GM18861 (cell line): ENCODE data around the gene DPT.

Experiments
- ATAC-seq: cut with Tn5 transposase; IDR thresholded peaks from one replicate; pipeline ENCODE4 v1.9.1; 2021; ENCODE audit not compliant: unreplicated experiment

The DPT gene

GRCh38 chr1:168672278-168672677 is 56.7 kb downstream of the DPT start:
- no peak for ATAC-seq

GRCh38 chr1:168671782-168672181 is 57.2 kb downstream of the DPT start:
- ATAC-seq = no peak

GRCh38 chr1:168665975-168666374 is 63.0 kb downstream of the DPT start:
- no peak for ATAC-seq

GRCh38 chr1:168664069-168664834 is 64.8 kb downstream of the DPT start:
- no peak for ATAC-seq

- no peak for ATAC-seq
Measured at GRCh38 chr1:168656485-168656884, 72.5 kb downstream of the DPT start.

- ATAC-seq = no peak
Measured at GRCh38 chr1:168654198-168654915, 74.6 kb downstream of the DPT start.

GRCh38 chr1:168653567-168653966 is 75.4 kb downstream of the DPT start:
- ATAC-seq = no peak

GRCh38 chr1:168645721-168646120 is 83.3 kb downstream of the DPT start:
- ATAC-seq = no peak
